ENCODE data around the gene MYL10. TPM values are rescaled to one million over a fixed set of nuclear protein-coding genes. Genes with fewer than 3 reads are reported as not detected.

MYL10 gene
- total and polyA plus RNA-seq, 2 experiments from 2014 or later, result 1.3 TPM; not detected in 1

DNA sequence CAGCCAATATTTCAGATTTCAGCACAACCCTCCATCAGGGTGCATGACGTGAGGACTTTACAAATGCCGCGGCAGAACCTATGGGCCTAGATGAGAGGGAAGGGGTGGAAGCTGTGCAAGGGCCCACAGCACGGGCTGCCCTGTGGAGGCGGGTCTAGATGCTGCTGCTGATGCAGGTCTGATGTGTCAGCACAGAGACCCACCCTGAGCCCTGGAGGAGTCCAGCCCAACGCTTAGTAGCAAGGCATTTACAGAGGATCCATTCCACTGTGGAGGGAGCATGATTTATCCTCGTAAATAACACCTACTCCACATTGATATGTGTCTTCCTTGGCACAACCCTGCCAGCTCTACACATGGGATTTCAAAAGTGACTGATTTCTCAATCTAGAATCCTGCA, 48.5 kb downstream of the MYL10 start:
- Histone ChIP-seq H3F3A (replicated peaks; ENCODE audit: low read depth) (no peaks in the 10 kb centered on the region), H3K27me3 (ENCODE audit: insufficient read depth) (no peaks in the 10 kb centered on the region), H3K27ac (ENCODE audit: low read depth) (no peak overlapping the region), H4K20me1 (replicated peaks; ENCODE audit: insufficient read depth) (no peaks in the 10 kb centered on the region), H3K4me3 (no peak overlapping the region), H3K4me2 (no peak overlapping the region), H3K4me1 (ENCODE audit: insufficient read depth) (peaks cover 5% of the 10 kb centered on the region), H3K36me3 (ENCODE audit: insufficient read depth) (no peaks in the 10 kb centered on the region), H3K79me2 (replicated peaks; ENCODE audit: insufficient read depth) (no peaks in the 10 kb centered on the region), H3K9me2 (ENCODE audit: insufficient read depth) (no peaks in the 10 kb centered on the region), H2AFZ (no peak overlapping the region)
- H3K36me3 Mint-ChIP-seq (ENCODE audit: low read depth), result peaks cover 19% of the 10 kb centered on the region
- H3K9me3 Mint-ChIP-seq, result peaks cover 32% of the 10 kb centered on the region
- ATAC-seq (no peak), DNase-seq (ENCODE audit: low spot score) (no peak)
- no peak overlapping the region for H3K4me3 Mint-ChIP-seq
- peaks cover 7% of the 10 kb centered on the region for H3K4me1 Mint-ChIP-seq
- no peak overlapping the region for H3K27ac Mint-ChIP-seq
- H3K27me3 Mint-ChIP-seq (ENCODE audit: insufficient read depth, low read depth, poor library complexity), result peaks cover 9% of the 10 kb centered on the region
- TF ChIP-seq NANOG (IDR thresholded peaks at IDR 0.05; ENCODE audit: borderline replicate concordance), result no peak
- TF ChIP-seq, protein P1, sequence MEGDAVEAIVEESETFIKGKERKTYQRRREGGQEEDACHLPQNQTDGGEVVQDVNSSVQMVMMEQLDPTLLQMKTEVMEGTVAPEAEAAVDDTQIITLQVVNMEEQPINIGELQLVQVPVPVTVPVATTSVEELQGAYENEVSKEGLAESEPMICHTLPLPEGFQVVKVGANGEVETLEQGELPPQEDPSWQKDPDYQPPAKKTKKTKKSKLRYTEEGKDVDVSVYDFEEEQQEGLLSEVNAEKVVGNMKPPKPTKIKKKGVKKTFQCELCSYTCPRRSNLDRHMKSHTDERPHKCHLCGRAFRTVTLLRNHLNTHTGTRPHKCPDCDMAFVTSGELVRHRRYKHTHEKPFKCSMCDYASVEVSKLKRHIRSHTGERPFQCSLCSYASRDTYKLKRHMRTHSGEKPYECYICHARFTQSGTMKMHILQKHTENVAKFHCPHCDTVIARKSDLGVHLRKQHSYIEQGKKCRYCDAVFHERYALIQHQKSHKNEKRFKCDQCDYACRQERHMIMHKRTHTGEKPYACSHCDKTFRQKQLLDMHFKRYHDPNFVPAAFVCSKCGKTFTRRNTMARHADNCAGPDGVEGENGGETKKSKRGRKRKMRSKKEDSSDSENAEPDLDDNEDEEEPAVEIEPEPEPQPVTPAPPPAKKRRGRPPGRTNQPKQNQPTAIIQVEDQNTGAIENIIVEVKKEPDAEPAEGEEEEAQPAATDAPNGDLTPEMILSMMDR (conservative IDR thresholded peaks at IDR 0.05; ENCODE audit: low read depth in 2 of 2), result no peak
- TF ChIP-seq EZH2 (IDR thresholded peaks at IDR 0.05; ENCODE audit: low read depth, unreplicated experiment), result no peak
- TF ChIP-seq POLR2AphosphoS5 (IDR thresholded peaks at IDR 0.05; ENCODE audit: low read depth), result no peak
- TF ChIP-seq ZNF114 (CRISPR knock-in tag; IDR thresholded peaks at IDR 0.05), result no peak

DNA sequence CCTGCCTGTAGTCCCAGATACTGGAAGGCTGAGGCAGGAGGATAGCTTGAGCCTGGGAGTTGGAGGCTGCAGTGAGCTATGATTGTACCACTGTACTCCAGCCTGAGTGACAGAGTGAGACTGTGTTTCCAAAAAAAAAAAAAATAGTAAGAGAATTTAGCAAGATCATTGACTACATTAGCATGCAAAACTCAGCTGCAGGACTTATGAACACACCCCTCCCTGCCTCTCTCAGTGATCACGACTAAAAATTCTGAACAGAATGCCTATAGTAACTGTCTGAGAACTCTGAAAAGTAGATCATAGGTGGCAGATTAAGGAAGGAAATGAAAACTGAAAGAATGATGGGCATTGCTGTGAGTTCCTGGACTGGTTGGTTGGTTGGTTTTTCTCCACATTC, 50.5 kb downstream of the MYL10 start:
- Histone ChIP-seq H3F3A (replicated peaks; ENCODE audit: low read depth) (no peaks in the 10 kb centered on the region), H3K4me2 (no peak overlapping the region), H3K4me3 (no peak overlapping the region)
- no peak for TF ChIP-seq STAT1 (IDR thresholded peaks at IDR 0.05; ENCODE audit: unreplicated experiment)
- no peak for TF ChIP-seq NANOG (IDR thresholded peaks at IDR 0.05; ENCODE audit: borderline replicate concordance)
- no peak for TF ChIP-seq EZH2 (IDR thresholded peaks at IDR 0.05; ENCODE audit: low read depth, unreplicated experiment)
- TF ChIP-seq EZH2phosphoT487 (IDR thresholded peaks at IDR 0.05; ENCODE audit: unreplicated experiment), result no peak
- TF ChIP-seq JUNB (IDR thresholded peaks at IDR 0.05; ENCODE audit: unreplicated experiment), result no peak
- TF ChIP-seq, protein P2, sequence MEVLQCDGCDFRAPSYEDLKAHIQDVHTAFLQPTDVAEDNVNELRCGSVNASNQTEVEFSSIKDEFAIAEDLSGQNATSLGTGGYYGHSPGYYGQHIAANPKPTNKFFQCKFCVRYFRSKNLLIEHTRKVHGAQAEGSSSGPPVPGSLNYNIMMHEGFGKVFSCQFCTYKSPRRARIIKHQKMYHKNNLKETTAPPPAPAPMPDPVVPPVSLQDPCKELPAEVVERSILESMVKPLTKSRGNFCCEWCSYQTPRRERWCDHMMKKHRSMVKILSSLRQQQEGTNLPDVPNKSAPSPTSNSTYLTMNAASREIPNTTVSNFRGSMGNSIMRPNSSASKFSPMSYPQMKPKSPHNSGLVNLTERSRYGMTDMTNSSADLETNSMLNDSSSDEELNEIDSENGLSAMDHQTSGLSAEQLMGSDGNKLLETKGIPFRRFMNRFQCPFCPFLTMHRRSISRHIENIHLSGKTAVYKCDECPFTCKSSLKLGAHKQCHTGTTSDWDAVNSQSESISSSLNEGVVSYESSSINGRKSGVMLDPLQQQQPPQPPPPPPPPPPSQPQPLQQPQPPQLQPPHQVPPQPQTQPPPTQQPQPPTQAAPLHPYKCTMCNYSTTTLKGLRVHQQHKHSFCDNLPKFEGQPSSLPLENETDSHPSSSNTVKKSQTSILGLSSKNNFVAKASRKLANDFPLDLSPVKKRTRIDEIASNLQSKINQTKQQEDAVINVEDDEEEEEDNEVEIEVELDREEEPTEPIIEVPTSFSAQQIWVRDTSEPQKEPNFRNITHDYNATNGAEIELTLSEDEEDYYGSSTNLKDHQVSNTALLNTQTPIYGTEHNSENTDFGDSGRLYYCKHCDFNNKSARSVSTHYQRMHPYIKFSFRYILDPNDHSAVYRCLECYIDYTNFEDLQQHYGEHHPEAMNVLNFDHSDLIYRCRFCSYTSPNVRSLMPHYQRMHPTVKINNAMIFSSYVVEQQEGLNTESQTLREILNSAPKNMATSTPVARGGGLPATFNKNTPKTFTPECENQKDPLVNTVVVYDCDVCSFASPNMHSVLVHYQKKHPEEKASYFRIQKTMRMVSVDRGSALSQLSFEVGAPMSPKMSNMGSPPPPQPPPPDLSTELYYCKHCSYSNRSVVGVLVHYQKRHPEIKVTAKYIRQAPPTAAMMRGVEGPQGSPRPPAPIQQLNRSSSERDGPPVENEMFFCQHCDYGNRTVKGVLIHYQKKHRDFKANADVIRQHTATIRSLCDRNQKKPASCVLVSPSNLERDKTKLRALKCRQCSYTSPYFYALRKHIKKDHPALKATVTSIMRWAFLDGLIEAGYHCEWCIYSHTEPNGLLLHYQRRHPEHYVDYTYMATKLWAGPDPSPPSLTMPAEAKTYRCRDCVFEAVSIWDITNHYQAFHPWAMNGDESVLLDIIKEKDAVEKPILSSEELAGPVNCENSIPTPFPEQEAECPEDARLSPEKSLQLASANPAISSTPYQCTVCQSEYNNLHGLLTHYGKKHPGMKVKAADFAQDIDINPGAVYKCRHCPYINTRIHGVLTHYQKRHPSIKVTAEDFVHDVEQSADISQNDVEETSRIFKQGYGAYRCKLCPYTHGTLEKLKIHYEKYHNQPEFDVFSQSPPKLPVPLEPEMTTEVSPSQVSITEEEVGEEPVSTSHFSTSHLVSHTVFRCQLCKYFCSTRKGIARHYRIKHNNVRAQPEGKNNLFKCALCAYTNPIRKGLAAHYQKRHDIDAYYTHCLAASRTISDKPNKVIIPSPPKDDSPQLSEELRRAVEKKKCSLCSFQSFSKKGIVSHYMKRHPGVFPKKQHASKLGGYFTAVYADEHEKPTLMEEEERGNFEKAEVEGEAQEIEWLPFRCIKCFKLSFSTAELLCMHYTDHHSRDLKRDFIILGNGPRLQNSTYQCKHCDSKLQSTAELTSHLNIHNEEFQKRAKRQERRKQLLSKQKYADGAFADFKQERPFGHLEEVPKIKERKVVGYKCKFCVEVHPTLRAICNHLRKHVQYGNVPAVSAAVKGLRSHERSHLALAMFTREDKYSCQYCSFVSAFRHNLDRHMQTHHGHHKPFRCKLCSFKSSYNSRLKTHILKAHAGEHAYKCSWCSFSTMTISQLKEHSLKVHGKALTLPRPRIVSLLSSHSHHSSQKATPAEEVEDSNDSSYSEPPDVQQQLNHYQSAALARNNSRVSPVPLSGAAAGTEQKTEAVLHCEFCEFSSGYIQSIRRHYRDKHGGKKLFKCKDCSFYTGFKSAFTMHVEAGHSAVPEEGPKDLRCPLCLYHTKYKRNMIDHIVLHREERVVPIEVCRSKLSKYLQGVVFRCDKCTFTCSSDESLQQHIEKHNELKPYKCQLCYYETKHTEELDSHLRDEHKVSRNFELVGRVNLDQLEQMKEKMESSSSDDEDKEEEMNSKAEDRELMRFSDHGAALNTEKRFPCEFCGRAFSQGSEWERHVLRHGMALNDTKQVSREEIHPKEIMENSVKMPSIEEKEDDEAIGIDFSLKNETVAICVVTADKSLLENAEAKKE (CRISPR knock-in tag; IDR thresholded peaks at IDR 0.05), result no peak
- TF ChIP-seq ZNF114 (CRISPR knock-in tag; IDR thresholded peaks at IDR 0.05), result no peak
- no peak for TF ChIP-seq CREB1 (CRISPR knock-in tag; IDR thresholded peaks at IDR 0.05; ENCODE audit: low read depth)
- TF ChIP-seq, protein P1 (conservative IDR thresholded peaks at IDR 0.05; ENCODE audit: low read depth in 2 of 2), result no peak
- TF ChIP-seq POLR2AphosphoS5 (IDR thresholded peaks at IDR 0.05; ENCODE audit: low read depth), result no peak
- TF ChIP-seq ZNF331 (CRISPR knock-in tag; IDR thresholded peaks at IDR 0.05; ENCODE audit: low read depth), result no peak

More for the DNA sequence above, 50.5 kb downstream of the MYL10 start:
- Mint-ChIP-seq H3K27me3 (ENCODE audit: insufficient read depth, low read depth, poor library complexity) (peaks cover 7% of the 10 kb centered on the region), H3K4me3 (no peak overlapping the region), H3K9me3 (peaks cover 45% of the 10 kb centered on the region), H3K27ac (no peak overlapping the region), H3K36me3 (ENCODE audit: low read depth) (peaks cover 34% of the 10 kb centered on the region), H3K4me1 (peaks cover 18% of the 10 kb centered on the region)
- H3K27me3 ChIP-seq (ENCODE audit: insufficient read depth), result no peaks in the 10 kb centered on the region
- no peaks in the 10 kb centered on the region for H4K20me1 ChIP-seq (replicated peaks; ENCODE audit: insufficient read depth)
- ATAC-seq (no peak), DNase-seq (ENCODE audit: low spot score) (no peak)
- no peaks in the 10 kb centered on the region for H3K36me3 ChIP-seq (ENCODE audit: insufficient read depth)
- no peaks in the 10 kb centered on the region for H3K9me2 ChIP-seq (ENCODE audit: insufficient read depth)
- H3K4me1 ChIP-seq (ENCODE audit: insufficient read depth), result peaks cover 12% of the 10 kb centered on the region
- no peaks in the 10 kb centered on the region for H3K79me2 ChIP-seq (replicated peaks; ENCODE audit: insufficient read depth)
- H3K27ac ChIP-seq (ENCODE audit: low read depth), result no peak overlapping the region
- no peak overlapping the region for H2AFZ ChIP-seq

Measured in GM23338 (cell line).